NK-92 (cell line): Measurements from ENCODE around the gene CNBD2.
"Not testable (repeated sequence)": the region's sequence is repeated elsewhere in the genome, so short reads cannot be mapped to it uniquely, and the experiment has no call there.

Experiments
- DNase-seq: peaks from one replicate; lab custom pipeline; 2025; ENCODE audit not compliant: unreplicated experiment; lab: John Stamatoyannopoulos, UW

Gene CNBD2

GRCh38 chr20:36060676-36061075, 92.3 kb downstream of the CNBD2 start:
- no peak for DNase-seq

DNA sequence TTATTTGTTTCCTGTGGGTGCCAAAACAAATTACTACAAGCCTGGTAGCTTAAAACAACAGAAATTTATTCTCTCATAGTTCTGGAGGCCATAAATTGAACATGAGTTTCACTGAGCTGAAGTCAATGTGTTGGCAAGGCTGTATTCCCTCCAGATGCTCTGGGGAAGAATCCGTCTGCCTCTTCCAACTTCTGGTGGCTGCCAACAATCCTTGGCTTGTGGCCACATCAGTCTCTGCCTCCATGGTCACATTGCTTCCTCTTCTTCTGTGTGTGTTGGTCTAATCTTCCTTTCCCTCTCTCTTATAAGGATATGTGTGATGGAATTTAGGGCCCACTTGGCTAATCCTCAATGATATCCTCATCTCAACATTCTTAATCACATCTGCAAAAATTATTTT, 93.4 kb downstream of the CNBD2 start:
- no peak for DNase-seq

GRCh38 chr20:36062799-36063198, 94.4 kb downstream of the CNBD2 start:
- DNase-seq = no peak

- DNase-seq = no peak
Observed at GRCh38 chr20:36063916-36064657, 95.7 kb downstream of the CNBD2 start.

DNA sequence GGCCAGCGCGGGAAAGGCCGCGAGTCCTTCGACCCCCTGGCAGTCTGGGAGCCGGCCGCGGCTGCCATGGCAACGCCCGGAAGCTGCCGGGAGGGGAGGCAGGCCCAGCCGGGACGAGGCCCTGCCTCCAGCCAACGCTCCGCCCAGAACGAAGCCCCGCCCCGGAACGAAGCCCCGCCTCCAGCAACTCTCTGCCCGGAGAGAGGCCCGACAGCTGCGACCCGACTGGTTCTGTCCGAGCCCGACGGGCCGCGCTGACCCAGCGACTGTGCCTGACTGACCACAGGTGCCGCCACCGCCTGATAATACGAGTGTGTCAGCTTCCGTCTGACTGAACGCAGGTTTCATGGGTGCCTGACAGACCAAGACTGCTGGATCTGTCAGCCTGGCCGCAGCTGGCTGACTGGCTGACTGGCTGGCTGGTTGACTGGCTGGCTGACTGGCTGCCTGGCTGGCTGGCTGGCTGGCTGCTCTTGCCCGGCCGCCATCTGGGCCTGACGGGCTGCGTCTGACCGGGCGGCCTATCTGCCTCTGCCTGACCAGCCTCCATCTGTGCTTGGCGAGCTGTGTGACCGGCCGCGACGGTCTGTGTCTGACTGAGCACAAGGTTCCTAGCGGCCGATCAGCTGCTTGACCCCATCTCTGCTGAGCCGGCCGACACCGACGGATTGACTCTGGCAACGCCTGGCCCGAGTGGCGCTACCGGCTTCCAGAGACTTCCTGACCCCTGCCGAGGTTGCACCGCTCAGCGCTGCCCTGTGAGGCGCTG, 96.5 kb downstream of the CNBD2 start:
- no peak for DNase-seq

DNA sequence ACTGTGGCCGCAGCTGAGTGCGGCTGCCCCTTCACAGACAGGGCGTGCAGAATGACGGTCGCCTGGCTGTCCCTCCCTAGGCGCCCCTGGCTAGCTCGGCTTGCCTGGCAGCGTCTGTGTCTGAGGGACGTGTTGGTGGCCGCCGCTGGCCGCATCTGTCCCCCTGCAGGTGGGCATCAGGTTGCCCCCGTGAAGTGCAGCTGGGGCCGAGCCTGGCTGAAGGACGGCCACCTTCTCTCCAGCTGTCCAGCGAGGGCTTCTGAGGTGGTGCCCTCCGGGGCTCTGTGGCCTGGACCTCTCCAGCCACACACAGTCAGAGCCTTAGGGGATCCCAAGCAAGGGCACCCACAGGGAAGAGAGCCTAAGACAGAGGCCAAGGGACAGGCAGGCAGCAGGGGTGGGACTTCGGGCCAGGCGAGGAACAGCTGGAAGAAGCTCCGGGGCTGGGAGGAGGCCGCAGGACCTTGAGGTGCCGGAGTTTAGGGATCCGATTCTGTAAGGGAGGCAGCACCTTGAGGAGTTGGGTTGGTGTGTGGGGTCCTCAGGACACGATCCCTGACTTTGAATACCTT, 97.1 kb downstream of the CNBD2 start:
- no peak for DNase-seq

DNA sequence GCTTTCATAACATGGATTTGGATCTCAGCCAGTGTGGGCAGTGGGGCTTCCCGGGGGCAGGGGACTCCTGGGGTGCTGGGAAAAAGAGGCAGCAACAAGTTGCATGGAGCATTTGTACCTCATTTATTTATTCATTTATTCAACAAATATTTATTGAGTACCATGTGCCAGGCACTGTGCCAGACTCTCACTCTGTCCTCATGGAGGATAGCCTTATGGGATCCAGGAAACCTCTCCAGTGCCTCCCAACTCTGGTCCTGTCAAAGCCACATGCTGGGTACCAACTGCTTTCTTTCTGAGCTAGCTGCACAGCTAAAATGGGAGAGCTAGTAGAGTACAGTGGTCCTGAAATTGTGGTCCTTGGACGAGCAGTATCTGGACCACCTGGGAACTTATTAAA, 98.4 kb downstream of the CNBD2 start:
- no peak for DNase-seq

GRCh38 chr20:36068526-36068925, 100.1 kb downstream of the CNBD2 start:
- DNase-seq = not testable (repeated sequence)

DNA sequence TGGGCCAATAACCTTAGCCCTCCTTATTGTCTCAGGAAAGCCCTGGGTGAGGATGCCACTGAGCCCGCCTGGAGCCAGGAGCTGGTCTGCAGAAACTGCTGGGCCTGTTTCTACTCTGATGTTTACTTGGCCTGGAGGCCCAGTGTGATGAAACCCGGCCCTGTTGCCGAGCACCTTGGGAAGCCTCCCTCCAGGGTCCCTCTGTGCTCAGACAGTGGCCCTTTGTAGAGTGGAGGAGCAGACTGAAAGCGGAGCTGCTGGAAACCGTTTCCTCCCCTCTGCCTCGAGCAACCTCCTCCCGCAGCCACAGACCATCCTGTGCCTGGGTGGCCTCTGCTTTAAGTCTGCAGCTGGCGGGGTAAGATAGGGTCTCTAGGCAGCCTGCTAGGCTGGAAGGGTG, 102.1 kb downstream of the CNBD2 start:
- DNase-seq = no peak

DNA sequence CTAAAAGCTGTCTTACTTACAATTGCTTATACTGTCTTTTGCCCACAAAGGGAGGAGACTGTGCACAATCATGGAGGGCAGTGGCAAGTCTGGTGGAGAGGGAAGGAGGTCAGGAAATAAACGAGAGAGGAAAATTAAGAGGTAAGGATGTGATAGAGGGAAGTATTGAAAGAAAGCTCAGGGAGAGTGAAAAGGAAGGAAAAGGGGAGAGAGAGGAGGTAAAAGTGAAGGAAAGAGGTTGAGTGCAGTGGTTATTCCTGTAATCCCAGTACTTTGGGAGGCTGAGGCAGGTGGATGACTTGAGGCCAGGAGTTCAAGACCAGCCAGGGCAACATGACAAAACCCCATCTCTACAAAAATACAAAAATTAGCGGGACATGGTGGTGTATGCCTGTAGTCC, 103.5 kb downstream of the CNBD2 start:
- no peak for DNase-seq

- DNase-seq = no peak
Observed at GRCh38 chr20:36074983-36075382, 106.6 kb downstream of the CNBD2 start.

GRCh38 chr20:36077762-36078161, 109.4 kb downstream of the CNBD2 start:
- not testable (repeated sequence) for DNase-seq

- no peak for DNase-seq
Observed at GRCh38 chr20:36079486-36079885, 111.1 kb downstream of the CNBD2 start.

DNA sequence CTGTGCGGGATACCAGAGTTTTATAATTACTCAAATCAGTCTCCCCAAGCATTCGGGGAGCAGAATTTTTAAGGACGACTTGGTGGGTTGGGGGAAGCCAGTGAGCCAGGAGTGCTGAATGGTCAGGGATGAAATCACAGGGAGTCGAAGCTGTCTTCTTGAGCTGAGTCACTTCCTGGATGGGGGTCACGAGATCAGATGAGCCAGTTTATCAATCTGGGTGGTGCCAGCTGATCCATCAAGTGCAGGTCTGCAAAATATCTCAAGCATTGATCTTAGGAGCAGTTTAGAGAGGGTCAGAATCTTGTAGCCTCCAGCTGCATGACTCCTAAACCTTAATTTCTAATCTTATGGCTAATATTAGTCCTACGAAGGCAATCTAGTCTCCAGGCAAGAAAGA, 111.6 kb downstream of the CNBD2 start:
- not testable (repeated sequence) for DNase-seq
